CD14-positive monocyte (primary cell): ENCODE results near the gene KAT6B. TPM values are rescaled to one million over a fixed set of nuclear protein-coding genes. Genes with fewer than 3 reads are reported as not detected.

Experiments used
- DNase-seq, 3 donors: peaks; one replicate each; pipeline ENCODE4 v3.0.0-alpha.2; 2011 to 2022
- H2AFZ ChIP-seq: 2 replicates; pipeline ENCODE4 v1.6.0; 2012; ENCODE audit warnings: mild to moderate bottlenecking, low read depth, low read length, inconsistent platforms; ENCODE audit not compliant: insufficient read depth, poor library complexity, severe bottlenecking
- H3K27ac ChIP-seq, 2 donors: 1 replicate in 1 of 2; 2 replicates in 1 of 2; pipeline ENCODE4 v1.5.1; 2012 to 2013; ENCODE audit warnings: low read length in 2 of 2, control low read depth in 1 of 2, inconsistent platforms in 1 of 2, low read depth in 1 of 2, mild to moderate bottlenecking in 1 of 2
- H3K27me3 ChIP-seq, 2 donors: one replicate each; pipeline versions ENCODE4 v1.6.0 to v1.6.1; 2011 to 2013; ENCODE audit warnings: low read length in 2 of 2; ENCODE audit not compliant: control insufficient read depth in 2 of 2, insufficient read depth in 2 of 2
- H3K36me3 ChIP-seq, 2 donors: replicated peaks in 1 of 2; 1 replicate in 1 of 2; 2 replicates in 1 of 2; pipeline versions ENCODE4 v1.5.1 to v1.6.1; 2012 to 2013; ENCODE audit warnings: low read length in 2 of 2, control low read depth in 1 of 2, inconsistent platforms in 1 of 2, mild to moderate bottlenecking in 1 of 2; ENCODE audit not compliant: insufficient read depth in 2 of 2, control insufficient read depth in 1 of 2
- H3K4me1 ChIP-seq, 2 donors: 1 replicate in 1 of 2; 2 replicates in 1 of 2; pipeline versions ENCODE4 v1.5.1 to v1.6.1; 2012 to 2013; ENCODE audit warnings: low read length in 2 of 2, control low read depth in 1 of 2, inconsistent platforms in 1 of 2, mild to moderate bottlenecking in 1 of 2, moderate library complexity in 1 of 2; ENCODE audit not compliant: insufficient read depth in 2 of 2, control insufficient read depth in 1 of 2
- H3K4me2 ChIP-seq: replicated peaks from 2 replicates; pipeline ENCODE3; 2012; ENCODE audit warnings: low read length, moderate library complexity, mild to moderate bottlenecking; ENCODE audit not compliant: poor library complexity, severe bottlenecking; ENCODE audit errors: extremely low read depth
- H3K4me3 ChIP-seq, 3 experiments: fragments of 200-600 bp in 1 of 3; sonication (generic) in 1 of 3; replicated peaks in 1 of 3; 1 replicate in 2 of 3; 2 replicates in 1 of 3; pipeline ENCODE4 v1.5.1; 2011 to 2013; ENCODE audit warnings: low read length in 3 of 3, mild to moderate bottlenecking in 3 of 3, control low read depth in 2 of 3, low read depth in 2 of 3, inconsistent platforms in 1 of 3, moderate library complexity in 1 of 3
- H3K79me2 ChIP-seq: 2 replicates; pipeline ENCODE4 v1.6.0; 2012; ENCODE audit warnings: mild to moderate bottlenecking, control low read depth, inconsistent platforms, low read length, moderate library complexity; ENCODE audit not compliant: insufficient read depth
- H3K9ac ChIP-seq: 2 replicates; pipeline ENCODE4 v1.6.0; 2017; ENCODE audit warnings: low read length, mild to moderate bottlenecking; ENCODE audit not compliant: insufficient read depth, poor library complexity, severe bottlenecking
- H3K9me3 ChIP-seq, 2 donors: replicated peaks in 1 of 2; 1 replicate in 1 of 2; 2 replicates in 1 of 2; pipeline versions ENCODE4 v1.5.1 to v1.6.1; 2012 to 2013; ENCODE audit warnings: low read length in 2 of 2, control low read depth in 1 of 2; ENCODE audit not compliant: control insufficient read depth in 1 of 2, insufficient read depth in 1 of 2
- H4K20me1 ChIP-seq: 2 replicates; pipeline ENCODE4 v1.6.0; 2012; ENCODE audit warnings: mild to moderate bottlenecking, low read length, control low read depth, moderate library complexity; ENCODE audit not compliant: insufficient read depth
- H3K27ac Mint-ChIP-seq, 7 donors: one replicate each; pipeline ENCODE4 v1.8.0; 2020; ENCODE audit warnings: mild to moderate bottlenecking in 7 of 7, mixed read lengths in 7 of 7, moderate library complexity in 6 of 7, inconsistent platforms in 2 of 7
- H3K27me3 Mint-ChIP-seq, 3 donors: one replicate each; pipeline ENCODE4 v1.8.0; 2021 to 2022; ENCODE audit warnings: low read depth in 3 of 3, mild to moderate bottlenecking in 3 of 3, mixed read lengths in 3 of 3, moderate library complexity in 3 of 3, inconsistent platforms in 1 of 3
- H3K36me3 Mint-ChIP-seq, 2 donors: one replicate each; pipeline ENCODE4 v1.8.0; 2020; ENCODE audit warnings: mixed read lengths in 2 of 2, inconsistent platforms in 1 of 2, mild to moderate bottlenecking in 1 of 2
- H3K4me1 Mint-ChIP-seq: one replicate; pipeline ENCODE4 v1.8.0; 2020; ENCODE audit warnings: mild to moderate bottlenecking, mixed read lengths
- H3K4me3 Mint-ChIP-seq, 2 donors: one replicate each; pipeline ENCODE4 v1.8.0; 2020; ENCODE audit warnings: mild to moderate bottlenecking in 2 of 2, mixed read lengths in 2 of 2, moderate library complexity in 1 of 2
- H3K9me3 Mint-ChIP-seq, 7 donors: one replicate each; pipeline ENCODE4 v1.8.0; 2020 to 2022; ENCODE audit warnings: mixed read lengths in 7 of 7, mild to moderate bottlenecking in 6 of 7, moderate library complexity in 6 of 7, inconsistent platforms in 2 of 7
- CTCF ChIP-seq: fragments of 200-600 bp; IDR thresholded peaks from one replicate; pipeline ENCODE4 v1.8.0; 2022; ENCODE audit warnings: antibody characterized with exemption, mild to moderate bottlenecking
- WGBS: methylation state at CpG from one replicate; pipeline ENCODE4 v1.1.5; 2013; ENCODE audit warnings: missing lambda C conversion rate; ENCODE audit not compliant: insufficient coverage; 5-methylcytosine and 5-hydroxymethylcytosine counted together
- intact Hi-C, 2 donors: fragments of 100-400 bp; cut with micrococcal nuclease; formaldehyde crosslinking; loops; one replicate each; pipeline versions ENCODE4 v1.15.0 to v1.15.1; 2023
- polyA plus RNA-seq, 3 donors: library from polyadenylated mRNA; depleted of rRNA in 1 of 3; unstranded in 2 of 3; stranded (reverse) in 1 of 3; fragments of 300-500 nt in 2 of 3; fragments of >200 nt in 1 of 3; fragmentation: Illumina TruSeq in 2 of 3; gene quantifications; 1 replicate in 2 of 3; 2 replicates in 1 of 3; pipeline ENCODE4 v1.2.3, GENCODE V29; 2012 to 2021

Gene KAT6B
- polyA plus RNA-seq, 3 donors = 3.3 to 6.4 (median 6.2) TPM

DNA sequence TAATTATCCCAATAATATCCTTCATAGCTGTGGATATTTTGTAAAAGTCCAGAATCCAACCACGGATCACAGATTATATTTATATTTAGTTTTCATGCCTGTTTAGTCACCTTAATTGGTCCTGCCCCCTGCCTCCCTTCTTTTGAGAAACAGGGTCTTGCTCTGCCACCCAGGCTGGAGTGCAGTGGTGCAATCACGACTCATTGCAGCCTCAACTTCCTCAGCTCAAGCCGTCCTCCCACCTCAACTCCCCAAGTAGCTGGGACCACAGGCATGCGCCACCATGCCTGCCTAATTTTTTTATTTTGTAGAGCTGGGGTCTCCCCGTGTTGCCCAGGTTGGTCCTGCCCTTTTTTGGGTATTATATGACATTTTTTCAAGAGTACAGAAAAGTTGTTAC lies 129.4 kb downstream of the KAT6B start:
- Mint-ChIP-seq H3K4me1 (peaks cover 3% of the 10 kb centered on the region), H3K4me3 (no peak overlapping the region), H3K27me3 (no peaks in the 10 kb centered on the region), H3K36me3 (peaks cover 0 to 2% of the 10 kb centered on the region in 2 donors), H3K9me3 (no peaks in the 10 kb centered on the region), H3K27ac (no peak overlapping the region)
- Histone ChIP-seq H3K4me2 (no peak overlapping the region), H3K36me3 (peaks cover 0 to 4% of the 10 kb centered on the region in 2 donors), H3K79me2 (no peaks in the 10 kb centered on the region), H3K9me3 (no peaks in the 10 kb centered on the region), H2AFZ (no peak overlapping the region), H3K27ac (no peak overlapping the region), H3K4me3 (no peak overlapping the region), H3K27me3 (no peaks in the 10 kb centered on the region), H4K20me1 (no peaks in the 10 kb centered on the region), H3K4me1 (no peaks in the 10 kb centered on the region), H3K9ac (no peak overlapping the region)
- TF ChIP-seq CTCF = no peak
- DNase-seq = no peak
- 57% methylated on average over 2 of the region's 5 CpGs for WGBS
- intact Hi-C loops = no loop called here

- no peak overlapping the region for H3K4me3 Mint-ChIP-seq
- no peaks in the 10 kb centered on the region for H3K9me3 ChIP-seq
- no peak overlapping the region for H3K27ac Mint-ChIP-seq
- H3K27me3 ChIP-seq = no peaks in the 10 kb centered on the region
- H3K36me3 ChIP-seq = peaks cover 0 to 10% of the 10 kb centered on the region in 2 donors
- no peaks in the 10 kb centered on the region for H3K27me3 Mint-ChIP-seq
- H4K20me1 ChIP-seq = no peaks in the 10 kb centered on the region
- DNase-seq = no peak
- no peak overlapping the region for H3K9ac ChIP-seq
- no peak overlapping the region for H2AFZ ChIP-seq
- no peak overlapping the region for H3K4me2 ChIP-seq
- no peak overlapping the region for H3K4me3 ChIP-seq
- no peak for TF ChIP-seq CTCF
- no peak overlapping the region for H3K27ac ChIP-seq
- peaks cover 3% of the 10 kb centered on the region for H3K4me1 Mint-ChIP-seq
- intact Hi-C loops = no loop called here
- H3K79me2 ChIP-seq = no peaks in the 10 kb centered on the region
- H3K36me3 Mint-ChIP-seq = peaks cover under 1 to 7% of the 10 kb centered on the region in 2 donors
- H3K4me1 ChIP-seq = no peaks in the 10 kb centered on the region
- no CpG with 5 or more reads among the region's 1 CpG for WGBS
- H3K9me3 Mint-ChIP-seq = no peaks in the 10 kb centered on the region
Observed at GRCh38 chr10:74956555-74957111, 130.2 kb downstream of the KAT6B start.
